GM06990 (cell line): Measurements from ENCODE around the gene NBPF11.
"Not testable (repeated sequence)": the region's sequence is repeated elsewhere in the genome, so short reads cannot be mapped to it uniquely, and the experiment has no call there.

Source experiments
- DNase-seq: peaks from one replicate; pipeline ENCODE4 v3.0.0-alpha.2; 2011; ENCODE audit not compliant: insufficient read length; ENCODE audit errors: extremely low read depth
- H3K27me3 ChIP-seq: replicated peaks from 2 replicates; pipeline ENCODE4 v1.6.0; 2011; ENCODE audit warnings: low read length; ENCODE audit not compliant: control insufficient read depth, insufficient read depth
- H3K36me3 ChIP-seq: 2 replicates; pipeline ENCODE4 v1.5.1; 2011; ENCODE audit warnings: low read length; ENCODE audit not compliant: control insufficient read depth, insufficient read depth
- H3K4me3 ChIP-seq: replicated peaks from 2 replicates; pipeline ENCODE4 v1.5.1; 2011; ENCODE audit warnings: low read depth, mild to moderate bottlenecking, control low read depth, low read length
- CTCF ChIP-seq: IDR thresholded peaks from 2 replicates; pipeline ENCODE4 v1.5.1; 2011; ENCODE audit warnings: low read length, control low read depth, mild to moderate bottlenecking, inconsistent platforms; ENCODE audit not compliant: insufficient read depth, poor library complexity, severe bottlenecking

Gene NBPF11

GRCh38 chr1:148151911-148152656 is at the start of gene NBPF11:
Gene NBPF11, minus strand, starts transcription at chr1:148152281. Its CDS starts 25,278 bp downstream, at chr1:148127003.
- peak; percentile 87 for DNase-seq
- H3K4me3 ChIP-seq, result peak within 1 kb of the TSS; percentile 67

GRCh38 chr1:148197396-148197795 is 45.3 kb upstream of the NBPF11 start:
- H3K4me3 ChIP-seq, DNase-seq, H3K27me3 ChIP-seq, H3K36me3 ChIP-seq: not testable (repeated sequence)

More at GRCh38 chr1:148151911-148152656, at the start of gene NBPF11:
- H3K27me3 ChIP-seq, H3K36me3 ChIP-seq: not testable (repeated sequence)

GRCh38 chr1:148196949-148197348 is 44.9 kb upstream of the NBPF11 start:
- DNase-seq, result not testable (repeated sequence)

GRCh38 chr1:148195115-148195514 is 43.0 kb upstream of the NBPF11 start:
- H3K27me3 ChIP-seq, result not testable (repeated sequence)

More at GRCh38 chr1:148196949-148197348, 44.9 kb upstream of the NBPF11 start:
- not testable (repeated sequence) for H3K27me3 ChIP-seq, H3K4me3 ChIP-seq, H3K36me3 ChIP-seq

GRCh38 chr1:148188768-148189167 is 36.7 kb upstream of the NBPF11 start:
- not testable (repeated sequence) for H3K36me3 ChIP-seq, H3K4me3 ChIP-seq, DNase-seq, H3K27me3 ChIP-seq

More at GRCh38 chr1:148195115-148195514, 43.0 kb upstream of the NBPF11 start:
- not testable (repeated sequence) for DNase-seq, H3K36me3 ChIP-seq, H3K4me3 ChIP-seq

GRCh38 chr1:148178682-148179081 is 26.6 kb upstream of the NBPF11 start:
- not testable (repeated sequence) for H3K36me3 ChIP-seq, H3K4me3 ChIP-seq, DNase-seq, H3K27me3 ChIP-seq

- H3K4me3 ChIP-seq, DNase-seq, H3K27me3 ChIP-seq, H3K36me3 ChIP-seq: not testable (repeated sequence)
These were observed 23.3 kb upstream of the NBPF11 start for GRCh38 chr1:148175414-148175813.

- DNase-seq, result not testable (repeated sequence)
These were observed 19.9 kb upstream of the NBPF11 start for GRCh38 chr1:148171995-148172394.

GRCh38 chr1:148166558-148167492 is 14.7 kb upstream of the NBPF11 start:
- TF ChIP-seq CTCF, result no peak
- DNase-seq, result no peak
- no peaks in the 10 kb centered on the region for H3K36me3 ChIP-seq
- H3K27me3 ChIP-seq, result no peaks in the 10 kb centered on the region
- no peak overlapping the region for H3K4me3 ChIP-seq

More at GRCh38 chr1:148171995-148172394, 19.9 kb upstream of the NBPF11 start:
- not testable (repeated sequence) for H3K4me3 ChIP-seq, H3K27me3 ChIP-seq, H3K36me3 ChIP-seq
